H1 (cell line): ENCODE measurements around the gene ZNF366. TPM values are rescaled to one million over a fixed set of nuclear protein-coding genes. Genes with fewer than 3 reads are reported as not detected.

Experiments
- ASH2L ChIP-seq: fragments of 200-600, 300-600 bp; sonication (generic); IDR thresholded peaks from one replicate; pipeline ENCODE4 v1.7.1; 2017; ENCODE audit warnings: low read length
- CHD7 ChIP-seq: fragments of 300-600 bp; sonication (generic); IDR thresholded peaks from 2 replicates; pipeline ENCODE4 v1.7.1; 2012; ENCODE audit warnings: low read length, moderate library complexity, mild to moderate bottlenecking, inconsistent platforms; ENCODE audit not compliant: insufficient replicate concordance
- E2F6 ChIP-seq: IDR thresholded peaks from 2 replicates; pipeline ENCODE4 v1.6.1; 2012; ENCODE audit warnings: inconsistent platforms
- GABPA ChIP-seq: IDR thresholded peaks from 2 replicates; pipeline ENCODE4 v1.6.1; 2011; ENCODE audit warnings: mild to moderate bottlenecking, low read length, moderate library complexity, borderline replicate concordance; ENCODE audit not compliant: insufficient read depth
- KDM1A ChIP-seq: fragments of 200-600, 300-600 bp; sonication (generic); IDR thresholded peaks from 2 replicates; pipeline ENCODE4 v1.7.1; 2016; ENCODE audit warnings: mild to moderate bottlenecking, low read length, borderline replicate concordance
- KDM4A ChIP-seq: IDR thresholded peaks from one replicate; pipeline ENCODE4 v1.7.1; 2012; ENCODE audit warnings: low read depth, mild to moderate bottlenecking, moderate library complexity, low read length, inconsistent platforms; ENCODE audit not compliant: severe bottlenecking
- MAFK ChIP-seq: IDR thresholded peaks from 2 replicates; pipeline ENCODE4 v1.6.1; 2012; ENCODE audit warnings: low read depth, mild to moderate bottlenecking, improper control_type of control experiment, low read length
- NRF1 ChIP-seq: IDR thresholded peaks from 2 replicates; pipeline ENCODE4 v1.6.1; 2011; ENCODE audit warnings: mild to moderate bottlenecking, low read depth, low read length, improper control_type of control experiment
- USF2 ChIP-seq: IDR thresholded peaks from 2 replicates; pipeline ENCODE4 v1.6.1; 2011; ENCODE audit warnings: low read length, improper control_type of control experiment
- ZNF274 ChIP-seq: IDR thresholded peaks from 2 replicates; pipeline ENCODE4 v1.7.0; 2012; ENCODE audit warnings: low read length, borderline replicate concordance; ENCODE audit errors: extremely low read depth
- polyA plus RNA-seq, 7 experiments: library from polyadenylated mRNA; depleted of rRNA in 3 of 7; stranded (reverse) in 5 of 7; unstranded in 2 of 7; fragments of >200 nt in 5 of 7; fragments of 200-250 nt in 2 of 7; gene quantifications; 1 replicate in 5 of 7; 2 replicates in 1 of 7; 4 replicates in 1 of 7; pipeline versions ENCODE4 v1.2.1 to v1.2.3, GENCODE V29; 2011 to 2013; ENCODE audit warnings: missing spikeins in 2 of 7, mixed read lengths in 2 of 7
- total RNA-seq: library from RNA; stranded (reverse); fragmentation: NEBNext Ultra II Directional; extraction: Animal tissue kit (Norgen Biotek cat#: 25700); gene quantifications from 2 replicates; pipeline ENCODE4 v1.2.1, GENCODE V29; 2021

ZNF366 gene
- total and polyA plus RNA-seq, 2 of the 8 experiments (the other 6 are each of a cell fraction or from before 2014, with no cell fraction given), result not detected

- TF ChIP-seq CHD7 (no peak), USF2 (no peak), GABPA (no peak), MAFK (no peak), KDM1A (no peak), KDM4A (no peak), ZNF274 (no peak), E2F6 (no peak), ASH2L (no peak), NRF1 (no peak)
- TF ChIP-seq, all 59 proteins: peak for 0
Measured at GRCh38 chr5:72515211-72515610, 8.0 kb upstream of the ZNF366 start (continued).
